Activated gamma-delta T cell (primary cell): Measurements from ENCODE around the gene RHEB.
A peak's percentile ranks its signal among the peaks of the same experiment; 100 is the strongest.

Source experiments
- DNase-seq: peaks from one replicate; lab custom pipeline; 2025; lab: John Stamatoyannopoulos, UW

RHEB gene

GRCh38 chr7:151524845-151525244 lies 5.2 kb upstream of the RHEB start:
- DNase-seq = no peak

- no peak for DNase-seq
These were observed 4.6 kb upstream of the RHEB start for GRCh38 chr7:151524331-151524730.

DNA sequence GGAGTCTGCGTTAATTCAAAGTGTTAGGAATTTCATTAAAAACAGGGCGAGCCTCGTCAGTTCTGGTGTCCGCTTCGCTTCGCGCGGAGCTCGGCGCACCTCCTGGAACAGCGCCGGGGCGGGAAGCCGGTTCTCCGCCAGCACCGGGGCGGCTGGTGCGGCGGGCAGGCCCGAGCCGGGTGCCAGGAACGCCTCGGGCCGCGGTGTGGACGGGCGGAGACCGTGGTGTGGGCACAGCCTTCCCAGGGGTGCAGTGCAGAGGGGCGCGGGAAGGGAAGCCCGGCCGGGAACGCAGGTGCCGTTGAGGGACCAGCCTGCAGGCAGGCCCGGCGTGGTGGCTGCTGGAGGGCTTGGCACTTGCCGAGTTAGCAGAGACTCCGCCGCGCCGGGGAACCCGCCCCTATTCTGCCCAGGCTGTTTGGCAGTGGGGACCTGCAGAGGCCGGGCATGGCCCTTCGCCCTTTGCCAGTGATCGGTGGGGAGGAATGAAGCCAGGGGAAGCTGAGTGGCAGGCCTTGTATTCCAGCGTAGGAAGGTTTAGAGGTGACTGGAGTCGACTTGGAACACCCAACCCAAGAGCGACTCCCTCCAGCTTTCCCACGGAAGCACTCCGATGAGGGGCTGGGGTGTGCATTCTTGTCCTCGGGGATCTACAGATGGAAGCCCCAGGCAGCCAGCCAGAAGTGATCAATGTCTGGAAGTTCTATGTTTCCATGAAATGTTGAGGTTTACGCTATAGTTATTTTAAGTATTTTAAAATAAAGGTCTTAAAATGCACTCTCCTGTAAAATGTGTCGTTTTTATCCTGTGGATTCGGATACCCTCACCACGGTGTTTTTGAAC lies 945 bp upstream of the RHEB start:
- peak; percentile 30 for DNase-seq

GRCh38 chr7:151518947-151519764 lies 539 bp downstream of the RHEB start:
- peak; percentile 64 for DNase-seq

DNA sequence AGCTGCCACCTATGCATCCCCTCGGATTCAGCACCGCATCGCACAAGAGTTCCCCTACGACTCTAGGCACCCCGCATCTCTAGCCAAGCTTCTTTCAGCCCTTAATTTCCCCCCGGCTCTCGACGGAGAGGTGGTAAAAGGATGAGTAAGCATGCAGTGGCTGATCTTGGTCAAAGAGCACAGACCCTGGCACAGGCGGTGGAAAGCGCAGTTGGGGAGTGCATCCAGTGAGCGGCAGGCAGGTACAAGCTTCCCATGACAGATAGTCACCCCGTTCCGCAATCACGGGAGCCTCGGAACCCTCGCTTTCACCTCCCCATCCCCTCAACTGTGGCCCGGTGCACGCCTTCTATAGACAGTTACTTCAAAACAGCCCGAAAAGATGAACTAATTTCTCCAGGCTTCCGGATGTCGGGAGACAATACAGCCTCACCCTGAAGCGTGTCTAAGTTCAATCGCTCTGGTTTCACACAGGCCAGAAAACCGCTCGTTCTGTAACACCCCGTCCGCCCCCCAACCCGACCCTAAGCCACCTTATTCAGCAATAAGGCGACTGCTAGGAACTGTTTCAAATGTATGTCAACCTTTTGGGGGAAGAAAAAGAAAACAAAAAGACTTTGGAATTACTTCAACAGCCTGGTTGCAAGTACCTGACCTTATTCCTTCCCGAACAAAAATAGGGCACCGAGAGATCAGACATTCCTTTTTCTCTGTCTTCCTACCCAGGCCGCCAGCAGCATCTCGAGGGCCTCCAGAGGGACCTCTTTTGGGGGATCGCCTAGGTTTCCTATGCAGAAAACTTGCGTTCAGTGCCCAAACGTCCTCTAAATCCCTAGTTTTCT lies 1.4 kb downstream of the RHEB start:
- DNase-seq = no peak

DNA sequence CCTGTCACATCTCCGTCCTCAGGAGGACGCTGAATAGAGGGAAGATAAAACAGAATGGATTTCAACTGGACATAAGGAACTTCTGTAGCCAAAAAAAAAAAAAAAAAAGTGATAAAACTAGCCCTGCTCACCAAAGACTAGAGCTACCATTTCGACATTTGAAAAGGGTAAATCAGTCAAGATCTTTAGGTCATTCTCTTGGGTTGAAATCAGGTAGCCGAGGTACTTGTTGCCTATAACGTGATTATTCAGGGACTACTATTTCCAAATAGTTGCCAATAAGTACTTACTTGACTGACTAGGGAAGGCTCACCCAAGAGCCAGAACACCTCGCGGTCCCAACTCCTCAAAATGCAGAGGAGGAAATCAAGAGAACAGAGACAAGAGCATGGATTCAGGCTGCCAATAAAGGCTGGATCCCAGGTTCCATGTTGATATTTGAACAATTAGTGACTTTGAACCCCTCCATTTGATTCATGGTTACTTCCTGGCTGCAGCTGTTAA lies 2.0 kb downstream of the RHEB start:
- DNase-seq = no peak

DNA sequence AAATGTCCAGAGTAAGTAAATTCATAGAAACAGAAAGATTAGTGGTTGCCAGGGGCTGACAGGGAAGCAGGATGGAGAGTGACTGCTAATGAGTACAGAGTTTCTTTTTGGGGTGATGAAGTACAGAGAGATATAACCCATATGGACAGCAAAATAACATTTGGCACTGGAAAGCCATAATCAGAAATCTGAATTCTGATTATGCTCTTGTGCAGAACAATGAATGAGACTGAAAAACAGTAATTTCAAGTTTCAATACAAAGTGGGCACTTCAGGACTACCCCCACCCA lies 4.5 kb downstream of the RHEB start:
- DNase-seq = no peak

- DNase-seq = no peak
These were observed 5.0 kb downstream of the RHEB start for GRCh38 chr7:151514461-151515275.

DNA sequence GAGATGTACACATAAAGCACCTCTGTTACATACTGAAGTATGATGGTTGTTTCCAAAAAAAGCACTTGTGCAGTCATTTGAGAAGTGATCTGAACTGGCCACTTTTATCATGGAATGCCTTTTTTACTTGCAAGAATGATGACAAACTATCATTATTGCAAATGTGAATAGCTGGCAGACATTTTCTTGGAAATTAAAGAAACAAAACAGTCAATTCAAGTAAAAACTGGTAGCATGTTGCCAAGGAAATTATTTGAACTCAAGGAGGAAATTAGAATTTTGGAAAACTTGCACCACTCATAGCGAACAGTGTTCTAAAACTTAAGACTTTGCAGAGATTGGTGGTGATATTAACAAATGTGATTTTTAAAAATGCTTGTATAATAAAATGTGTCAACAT lies 6.6 kb downstream of the RHEB start:
- no peak for DNase-seq

- no peak for DNase-seq
These were observed 7.3 kb downstream of the RHEB start for GRCh38 chr7:151512353-151512752.

- DNase-seq = no peak
These were observed 7.7 kb downstream of the RHEB start for GRCh38 chr7:151511946-151512345.

GRCh38 chr7:151511270-151511669 lies 8.4 kb downstream of the RHEB start:
- DNase-seq = no peak

GRCh38 chr7:151509670-151510333 lies 9.9 kb downstream of the RHEB start:
- DNase-seq = no peak

GRCh38 chr7:151508991-151509390 lies 10.7 kb downstream of the RHEB start:
- no peak for DNase-seq

GRCh38 chr7:151507806-151508205 lies 11.9 kb downstream of the RHEB start:
- DNase-seq = no peak

- no peak for DNase-seq
These were observed 12.8 kb downstream of the RHEB start for GRCh38 chr7:151506901-151507382.

DNA sequence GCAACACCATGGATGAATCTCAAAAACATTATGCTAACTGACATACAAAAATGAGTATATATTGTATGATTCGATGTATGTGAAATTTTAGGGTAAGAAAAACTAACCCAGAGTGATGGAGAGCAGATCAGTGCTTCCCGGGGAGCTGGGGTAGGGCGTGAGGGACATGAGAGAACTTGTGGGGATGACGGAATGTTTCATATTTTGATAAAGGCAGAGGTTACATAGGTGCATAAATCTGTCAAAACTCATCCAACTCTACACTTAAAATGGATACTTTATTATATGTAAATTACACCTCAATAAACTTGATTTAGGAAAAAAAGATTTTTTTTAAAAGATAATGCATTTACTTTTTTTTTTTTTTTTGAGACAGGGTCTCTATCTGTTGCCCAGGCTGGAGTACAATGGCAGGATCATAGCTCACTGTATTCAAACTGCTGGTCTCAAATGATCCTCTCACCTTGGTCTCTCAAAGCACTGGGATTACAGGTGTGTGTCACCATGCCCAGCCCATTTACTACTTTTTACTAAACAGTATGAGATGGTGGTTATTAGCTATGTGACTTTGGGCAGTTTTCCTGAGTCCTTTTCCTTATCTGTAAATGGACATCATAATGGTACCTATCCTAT lies 13.7 kb downstream of the RHEB start:
- no peak for DNase-seq

- DNase-seq = no peak
These were observed 14.3 kb downstream of the RHEB start for GRCh38 chr7:151505433-151505832.

DNA sequence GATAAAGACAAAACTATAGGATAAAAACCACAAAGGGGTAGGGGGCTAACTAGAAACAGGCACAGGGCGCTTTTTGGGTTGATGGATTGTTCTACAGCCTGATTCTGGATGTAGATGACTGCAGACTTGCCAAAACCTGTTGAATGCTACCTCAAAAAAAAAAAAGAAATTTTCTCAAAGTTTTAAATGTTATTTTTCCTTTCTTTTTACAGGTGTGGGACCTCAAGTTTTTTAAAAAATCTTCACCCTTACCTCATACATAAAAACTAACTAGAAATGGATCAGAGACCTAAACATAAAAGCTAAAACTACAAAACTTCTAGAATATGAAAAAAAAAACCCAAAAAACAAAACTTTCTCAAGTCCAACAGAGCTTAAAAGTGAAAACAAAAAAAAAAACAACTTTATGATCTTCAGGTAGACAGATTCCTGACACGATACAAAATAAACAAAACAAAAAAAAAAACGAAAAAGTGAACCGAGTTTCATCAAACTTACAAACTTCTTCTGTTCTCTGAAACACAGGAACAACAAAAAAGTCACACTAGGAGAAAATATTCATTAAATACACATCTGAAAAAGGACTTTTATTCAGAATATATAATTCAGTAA lies 14.9 kb downstream of the RHEB start:
- no peak for DNase-seq
